HTERT RPE-1 (cell line): Measurements from ENCODE around the gene CLIP1.
"Not testable (repeated sequence)": the region's sequence is repeated elsewhere in the genome, so short reads cannot be mapped to it uniquely, and the experiment has no call there.

Experiments used
- in situ Hi-C: fragments of 300-500 bp; cut with MboI; formaldehyde crosslinking; loops from 4 replicates; pipeline ENCODE4 v1.14.3; 2020; ENCODE audit warnings: low sequenced_read_pairs

The CLIP1 gene

GRCh38 chr12:122357536-122357935 lies 64.9 kb downstream of the CLIP1 start:
- in situ Hi-C loops = not testable (repeated sequence)

DNA sequence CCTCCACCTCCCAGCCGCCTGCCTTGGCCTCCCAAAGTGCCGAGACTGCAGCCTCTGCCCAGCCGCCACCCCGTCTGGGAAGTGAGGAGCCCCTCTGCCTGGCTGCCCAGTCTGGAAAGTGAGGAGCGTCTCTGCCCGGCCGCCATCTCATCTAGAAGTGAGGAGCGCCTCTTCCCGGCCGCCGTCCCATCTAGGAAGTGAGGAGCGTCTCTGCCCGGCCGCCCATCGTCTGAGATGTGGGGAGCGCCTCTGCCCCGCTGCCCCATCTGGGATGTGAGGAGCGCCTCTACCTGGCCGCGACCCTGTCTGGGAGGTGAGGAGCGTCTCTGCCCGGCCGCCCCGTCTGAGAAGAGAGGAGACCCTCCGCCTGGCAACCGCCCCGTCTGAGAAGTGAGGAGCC lies 65.5 kb downstream of the CLIP1 start:
- in situ Hi-C loops = not testable (repeated sequence)

DNA sequence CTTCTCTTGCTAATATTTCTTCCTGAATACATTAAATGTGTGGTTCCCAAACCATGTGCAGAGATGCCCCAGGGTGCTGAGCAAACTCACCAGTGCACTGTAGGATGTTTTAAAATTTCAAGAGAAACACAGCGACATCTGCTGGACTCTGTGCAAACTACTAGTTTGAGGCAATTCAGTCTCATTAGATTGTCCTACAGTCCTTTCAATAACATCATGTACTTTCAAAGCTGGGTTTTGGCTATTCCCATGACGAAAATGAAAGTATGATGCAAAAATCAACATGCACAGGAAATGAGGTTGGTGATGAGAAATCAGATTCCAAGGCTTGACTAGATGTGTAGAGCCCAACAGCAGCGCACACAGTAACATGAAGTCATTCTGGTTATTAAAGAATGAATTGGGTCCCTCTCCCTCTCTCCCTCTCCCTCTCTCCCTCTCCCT lies 66.3 kb downstream of the CLIP1 start:
- in situ Hi-C loops = no loop called here

GRCh38 chr12:122355706-122356105 lies 66.8 kb downstream of the CLIP1 start:
- in situ Hi-C loops = no loop called here

- in situ Hi-C loops = no loop called here
These were observed 67.4 kb downstream of the CLIP1 start for GRCh38 chr12:122354958-122355641.

GRCh38 chr12:122352394-122352793 lies 70.1 kb downstream of the CLIP1 start:
- in situ Hi-C loops = no loop called here

- in situ Hi-C loops = no loop called here
These were observed 72.2 kb downstream of the CLIP1 start for GRCh38 chr12:122350141-122350848.

DNA sequence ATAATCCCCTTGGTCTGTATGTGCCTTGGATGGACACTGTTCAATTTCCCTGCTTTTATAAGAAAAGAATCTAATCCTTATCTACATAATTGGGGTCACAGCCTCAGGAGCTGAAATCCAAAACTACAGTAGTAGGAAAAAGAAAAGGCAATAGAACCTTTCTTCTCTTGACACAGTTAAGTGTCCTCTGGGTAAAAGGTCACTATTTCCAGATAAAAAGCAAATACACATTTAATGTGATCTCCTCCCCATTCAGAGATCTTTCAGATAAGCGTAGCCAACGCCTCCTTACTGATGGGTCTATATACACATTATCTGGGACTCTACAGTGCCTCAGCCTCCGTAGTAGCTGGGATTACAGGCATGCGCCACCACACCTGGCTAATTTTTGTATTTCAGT lies 73.4 kb downstream of the CLIP1 start:
- in situ Hi-C loops = no loop called here

- in situ Hi-C loops = no loop called here
These were observed 74.0 kb downstream of the CLIP1 start for GRCh38 chr12:122348505-122348904.

GRCh38 chr12:122346054-122346453 lies 76.4 kb downstream of the CLIP1 start:
- in situ Hi-C loops = no loop called here

- in situ Hi-C loops = no loop called here
These were observed 77.4 kb downstream of the CLIP1 start for GRCh38 chr12:122345042-122345441.

GRCh38 chr12:122336015-122336946 lies 86.2 kb downstream of the CLIP1 start:
- in situ Hi-C loops = no loop called here

GRCh38 chr12:122333142-122334087 lies 89.1 kb downstream of the CLIP1 start:
- in situ Hi-C loops = no loop called here

- in situ Hi-C loops = no loop called here
These were observed 94.7 kb downstream of the CLIP1 start for GRCh38 chr12:122327494-122328385.

GRCh38 chr12:122327014-122327413 lies 95.5 kb downstream of the CLIP1 start:
- in situ Hi-C loops = no loop called here

DNA sequence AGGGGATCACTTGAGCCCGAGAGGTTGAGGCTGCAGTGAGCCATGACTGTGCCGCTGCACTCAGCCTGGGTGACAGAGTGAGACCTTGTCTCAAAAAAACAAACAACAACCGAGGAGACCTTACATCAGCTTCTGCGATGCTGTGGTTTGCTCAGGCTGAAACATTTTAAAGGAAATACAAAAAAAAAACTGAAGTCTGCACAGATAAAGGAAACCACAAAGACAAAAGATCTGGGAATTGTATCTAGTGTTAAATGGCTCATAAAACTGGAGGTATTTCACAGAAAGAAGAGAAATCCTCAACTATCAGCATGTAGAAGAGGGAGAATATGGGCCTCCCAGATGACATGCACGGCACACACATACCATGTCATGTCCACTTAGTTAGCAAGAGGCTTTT lies 95.9 kb downstream of the CLIP1 start:
- in situ Hi-C loops = no loop called here

- in situ Hi-C loops = no loop called here
These were observed 99.0 kb downstream of the CLIP1 start for GRCh38 chr12:122323311-122324019.

- in situ Hi-C loops = no loop called here
These were observed 100.0 kb downstream of the CLIP1 start for GRCh38 chr12:122322501-122322900.
